B cell (primary cell): Measurements from ENCODE around the gene TEDC1. TPM values are rescaled to one million over a fixed set of nuclear protein-coding genes. Genes with fewer than 3 reads are reported as not detected.
A peak's percentile ranks its signal among the peaks of the same experiment; 100 is the strongest.

Experiments
- ATAC-seq: fragments of 200-7000 bp; cut with Tn5 transposase; one replicate; pipeline ENCODE4 v1.10.0; 2021; ENCODE audit warnings: low read depth, mild to moderate bottlenecking, moderate number of reproducible peaks, moderate library complexity
- CTCF ChIA-PET: fragments of 350-600 bp; sonication (Branson Sonifier 250); formaldehyde crosslinking; loops from one replicate; lab custom pipeline; 2021; ENCODE audit warnings: antibody characterized with exemption, inconsistent platforms; lab: Charles Lee
- POLR2A ChIA-PET: fragments of 350-600 bp; sonication (Branson Sonifier 250); formaldehyde crosslinking; loops from one replicate; lab custom pipeline; 2021; ENCODE audit warnings: antibody characterized with exemption; lab: Charles Lee
- DNase-seq: peaks from one replicate; pipeline ENCODE4 v3.0.0; 2013
- H2AFZ ChIP-seq: 2 replicates; pipeline ENCODE4 v1.6.1; 2012; ENCODE audit warnings: mild to moderate bottlenecking, low read depth, low read length; ENCODE audit not compliant: insufficient read depth, poor library complexity, severe bottlenecking
- H3K27ac ChIP-seq, 2 donors: 1 replicate in 1 of 2; 2 replicates in 1 of 2; pipeline ENCODE4 v1.5.1; 2012 to 2013; ENCODE audit warnings: low read length in 2 of 2, mild to moderate bottlenecking in 2 of 2, moderate library complexity in 1 of 2
- H3K27me3 ChIP-seq, 4 experiments: fragments of 200-600 bp in 1 of 4; sonication (generic) in 1 of 4; replicated peaks in 1 of 4; 1 replicate in 2 of 4; 2 replicates in 2 of 4; pipeline versions ENCODE4 v1.6.1 to v1.7.0; 2013 to 2016; ENCODE audit warnings: low read length in 3 of 4, mild to moderate bottlenecking in 2 of 4, mixed read lengths in 1 of 4, moderate library complexity in 1 of 4; ENCODE audit not compliant: insufficient read depth in 4 of 4, control insufficient read depth in 3 of 4; ENCODE audit errors: control extremely low read depth in 1 of 4
- H3K36me3 ChIP-seq, 2 experiments: replicated peaks in 1 of 2; 1 replicate in 1 of 2; 2 replicates in 1 of 2; pipeline versions ENCODE4 v1.6.1 to v1.7.1; 2013; ENCODE audit warnings: low read length in 1 of 2; ENCODE audit not compliant: insufficient read depth in 2 of 2, control insufficient read depth in 1 of 2; ENCODE audit errors: control extremely low read depth in 1 of 2, extremely low read depth in 1 of 2
- H3K4me1 ChIP-seq, 2 donors: fragments of 200-600 bp in 1 of 2; sonication (generic) in 1 of 2; 1 replicate in 1 of 2; 2 replicates in 1 of 2; pipeline versions ENCODE4 v1.5.1 to v1.6.1; 2013 to 2017; ENCODE audit warnings: low read length in 2 of 2; ENCODE audit not compliant: control insufficient read depth in 2 of 2, insufficient read depth in 2 of 2
- H3K4me2 ChIP-seq: replicated peaks from 2 replicates; pipeline ENCODE3; 2012; ENCODE audit warnings: mild to moderate bottlenecking, low read depth, low read length; ENCODE audit not compliant: poor library complexity, severe bottlenecking
- H3K4me3 ChIP-seq, 5 experiments: fragments of 200-600 bp in 1 of 5; sonication (generic) in 1 of 5; 1 replicate in 3 of 5; 2 replicates in 2 of 5; pipeline versions ENCODE4 v1.5.1 to v1.7.0; 2011 to 2016; ENCODE audit warnings: low read length in 4 of 5, mild to moderate bottlenecking in 4 of 5, low read depth in 2 of 5, control low read depth in 1 of 5, moderate library complexity in 1 of 5; ENCODE audit not compliant: insufficient read depth in 1 of 5; ENCODE audit errors: control extremely low read depth in 1 of 5, extremely low read depth in 1 of 5
- H3K79me2 ChIP-seq: fragments of 200-600 bp; sonication (generic); one replicate; pipeline ENCODE4 v1.6.0; 2016; ENCODE audit warnings: low read length; ENCODE audit not compliant: control insufficient read depth, insufficient read depth
- H3K9ac ChIP-seq: fragments of 200-600 bp; sonication (generic); 2 replicates; pipeline ENCODE4 v1.6.1; 2017; ENCODE audit warnings: mild to moderate bottlenecking, low read length, moderate library complexity
- H3K9me3 ChIP-seq, 3 donors: one replicate each; pipeline versions ENCODE4 v1.6.1 to v1.7.1; 2013; ENCODE audit warnings: low read length in 2 of 3; ENCODE audit not compliant: control insufficient read depth in 2 of 3, insufficient read depth in 1 of 3; ENCODE audit errors: control extremely low read depth in 1 of 3
- H4K20me1 ChIP-seq: 2 replicates; pipeline ENCODE4 v1.6.0; 2012; ENCODE audit warnings: mild to moderate bottlenecking, low read length; ENCODE audit not compliant: insufficient read depth, control insufficient read depth, poor library complexity, severe bottlenecking
- H3K27ac Mint-ChIP-seq: one replicate; pipeline ENCODE4 v1.8.0; 2021; ENCODE audit warnings: mixed read lengths
- H3K27me3 Mint-ChIP-seq: one replicate; pipeline ENCODE4 v1.8.0; 2021; ENCODE audit warnings: mixed read lengths
- H3K4me1 Mint-ChIP-seq: one replicate; pipeline ENCODE4 v1.8.0; 2021; ENCODE audit warnings: mixed read lengths
- H3K4me3 Mint-ChIP-seq: one replicate; pipeline ENCODE4 v1.8.0; 2021; ENCODE audit warnings: mixed read lengths
- H3K9me3 Mint-ChIP-seq: one replicate; pipeline ENCODE4 v1.8.0; 2022; ENCODE audit warnings: mixed read lengths; ENCODE audit not compliant: insufficient read depth
- CTCF ChIP-seq: fragments of 200-600 bp; IDR thresholded peaks from one replicate; pipeline ENCODE4 v1.8.0; 2022; ENCODE audit warnings: antibody characterized with exemption, mild to moderate bottlenecking
- EZH2 ChIP-seq: IDR thresholded peaks from 2 replicates; pipeline ENCODE4 v1.6.1; 2012; ENCODE audit warnings: borderline replicate concordance, low read depth, mild to moderate bottlenecking, moderate library complexity, low read length; ENCODE audit not compliant: insufficient read depth, poor library complexity, severe bottlenecking
- WGBS: methylation state at CpG from one replicate; pipeline ENCODE4 v1.1.5; 2013; ENCODE audit warnings: missing lambda C conversion rate; ENCODE audit not compliant: insufficient coverage; 5-methylcytosine and 5-hydroxymethylcytosine counted together
- intact Hi-C: fragments of 100-400 bp; cut with micrococcal nuclease; formaldehyde crosslinking; loops from one replicate; pipeline ENCODE4 v1.10.0; 2022
- polyA plus RNA-seq: library from polyadenylated mRNA; depleted of rRNA; stranded (reverse); fragments of >200 nt; gene quantifications from 2 replicates; pipeline ENCODE4 v1.2.3, GENCODE V29; 2012
- total RNA-seq, 2 donors: library from RNA; stranded (reverse); fragments of 120-200 nt in 1 of 2; gene quantifications; 1 replicate in 1 of 2; 2 replicates in 1 of 2; pipeline versions ENCODE4 v1.2.3 to v1.2.4, GENCODE V29; 2013 to 2022

Gene TEDC1
- total and polyA plus RNA-seq, 2 donors (not counting 1 experiment from before 2014, with no cell fraction given), result 19.7 to 22.2 TPM

- peaks cover 57% of the 10 kb centered on the region for H3K4me1 Mint-ChIP-seq
- Histone ChIP-seq H3K4me1 (peaks cover 60 to 64% of the 10 kb centered on the region in 2 donors), H3K4me3 (no peak overlapping the region), H3K4me2 (peak overlapping the region; percentile 77), H3K79me2 (no peaks in the 10 kb centered on the region), H3K36me3 (no peaks in the 10 kb centered on the region), H3K9me3 (peaks cover 0 to 21% (median 0%) of the 10 kb centered on the region in 3 donors), H3K27ac (peak overlapping the region in 1 of 2 donors; percentile 64), H2AFZ (no peak overlapping the region), H4K20me1 (peaks cover 14% of the 10 kb centered on the region), H3K27me3 (peaks cover 0 to 38% (median 7%) of the 10 kb centered on the region in 4 experiments), H3K9ac (no peak overlapping the region)
- ChIA-PET CTCF (interaction anchor here (1.6 to 4.2 kb wide), 3 partner anchors 41 to 159 kb away, joined by 5 to 52 read pairs (median 26); partner anchors contain the start of gene TEDC1), POLR2A (interaction anchor here (1.8 kb wide), 1 partner anchor 41 kb away, joined by 6 read pairs; no protein-coding TSS in a partner anchor)
- no peaks in the 10 kb centered on the region for H3K9me3 Mint-ChIP-seq
- peak; percentile 59 for DNase-seq
- H3K27me3 Mint-ChIP-seq, result no peaks in the 10 kb centered on the region
- H3K27ac Mint-ChIP-seq, result peak overlapping the region; percentile 90
- ATAC-seq, result no peak
- H3K4me3 Mint-ChIP-seq, result peak overlapping the region; percentile 79
- WGBS, result 76% methylated on average over 24 of the region's 30 CpGs
- intact Hi-C loops, result loop anchor here (10.0 kb wide), 1 partner anchor 884 kb away; no protein-coding TSS in a partner anchor
- TF ChIP-seq EZH2 (no peak), CTCF (no peak)
These were observed 40.2 kb downstream of the TEDC1 start for GRCh38 chr14:105531088-105531893.
